GM12891 (cell line): ENCODE data around the gene MNS1.

Experiments used
- PAX5 ChIP-seq: IDR thresholded peaks from 2 replicates; pipeline ENCODE4 v1.6.1; 2011; ENCODE audit warnings: low read length, moderate library complexity, mild to moderate bottlenecking; ENCODE audit not compliant: insufficient read depth, severe bottlenecking
- POLR2A ChIP-seq: IDR thresholded peaks from 2 replicates; pipeline ENCODE4 v1.6.1; 2011; ENCODE audit warnings: low read depth, low read length, control low read depth
- POU2F2 ChIP-seq: IDR thresholded peaks from 2 replicates; pipeline ENCODE4 v1.6.1; 2011; ENCODE audit warnings: low read depth, mild to moderate bottlenecking, control low read depth, low read length, moderate library complexity
- TAF1 ChIP-seq: IDR thresholded peaks from 2 replicates; pipeline ENCODE4 v1.6.1; 2011; ENCODE audit warnings: low read depth, low read length, control low read depth

DNA sequence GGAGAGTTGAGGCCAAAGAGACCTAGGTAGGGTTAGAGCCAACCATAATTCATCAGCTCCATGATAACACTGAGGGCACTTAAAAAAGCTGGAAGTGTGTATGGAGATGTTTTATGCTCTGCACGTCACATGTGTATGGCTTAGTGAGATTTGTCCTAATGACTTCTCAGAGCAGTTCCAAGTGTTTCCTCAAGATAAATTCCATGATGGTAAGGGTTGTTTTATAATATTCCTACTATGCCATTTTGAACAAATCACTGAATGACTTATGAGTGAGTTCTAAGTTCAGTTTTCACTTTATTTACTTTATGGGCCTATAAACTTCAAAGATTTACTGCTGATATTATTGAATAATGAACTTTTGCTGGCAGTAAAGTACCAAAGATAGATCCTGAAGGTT is 71.7 kb downstream of the MNS1 start:
- TF ChIP-seq TAF1: no peak
- TF ChIP-seq POU2F2: no peak
- no peak for TF ChIP-seq POLR2A
- TF ChIP-seq PAX5: no peak
